Suppressor macrophage (primary cell): Measurements from ENCODE around the gene LHFPL5.

Experiments
- DNase-seq, 4 experiments: peaks; one replicate each; pipeline ENCODE4 v3.0.0-alpha.2; 2020 to 2022
- total RNA-seq, 17 experiments: gene quantifications; one replicate each; lab custom pipeline; 2026; ENCODE audit warnings: mixed read lengths in 6 of 17, inconsistent platforms in 3 of 17; lab: John Stamatoyannopoulos, UW

The LHFPL5 gene
- 0 to 4.6 (median 0) reads per million in 17 experiments for total RNA-seq

- peak; percentile 48 to 75 (median 68) for DNase-seq
These were observed at the start of gene LHFPL5 for GRCh38 chr6:35804996-35805736. Gene LHFPL5, plus strand, starts transcription at chr6:35805352. Its CDS starts 319 bp downstream, at chr6:35805671.

- DNase-seq, result peak in 3 of 4 experiments; percentile 11 to 40 (median 18)
These were observed 47.6 kb upstream of the LHFPL5 start for GRCh38 chr6:35757456-35758123.

- DNase-seq, result no peak
These were observed 45.7 kb upstream of the LHFPL5 start for GRCh38 chr6:35759426-35759825.

GRCh38 chr6:35765739-35766138 lies 39.4 kb upstream of the LHFPL5 start:
- DNase-seq, result no peak

GRCh38 chr6:35769211-35769610 lies 35.9 kb upstream of the LHFPL5 start:
- DNase-seq, result no peak

- no peak for DNase-seq
These were observed 33.9 kb upstream of the LHFPL5 start for GRCh38 chr6:35771343-35771627.

- no peak for DNase-seq
These were observed 30.9 kb upstream of the LHFPL5 start for GRCh38 chr6:35774116-35774794.

DNA sequence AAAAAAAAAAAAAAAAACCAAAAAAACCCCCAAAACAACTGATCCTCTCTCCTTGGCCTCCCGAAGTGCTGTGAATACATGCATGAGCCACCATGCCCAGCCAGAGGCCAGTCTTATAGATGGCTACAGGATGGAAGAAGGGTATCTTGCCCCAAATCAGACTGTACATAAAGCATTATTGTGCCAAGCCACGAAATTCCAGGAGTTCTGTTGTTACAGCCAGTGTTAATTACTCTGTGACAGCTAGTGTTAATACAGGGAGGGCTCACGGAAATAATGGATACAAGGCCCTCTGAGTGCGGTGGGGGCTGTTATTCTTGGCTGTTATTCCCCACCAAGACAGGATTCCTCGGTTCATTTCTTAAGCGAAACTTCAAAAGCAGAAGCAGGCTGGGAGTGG lies 30.1 kb upstream of the LHFPL5 start:
- DNase-seq, result no peak

DNA sequence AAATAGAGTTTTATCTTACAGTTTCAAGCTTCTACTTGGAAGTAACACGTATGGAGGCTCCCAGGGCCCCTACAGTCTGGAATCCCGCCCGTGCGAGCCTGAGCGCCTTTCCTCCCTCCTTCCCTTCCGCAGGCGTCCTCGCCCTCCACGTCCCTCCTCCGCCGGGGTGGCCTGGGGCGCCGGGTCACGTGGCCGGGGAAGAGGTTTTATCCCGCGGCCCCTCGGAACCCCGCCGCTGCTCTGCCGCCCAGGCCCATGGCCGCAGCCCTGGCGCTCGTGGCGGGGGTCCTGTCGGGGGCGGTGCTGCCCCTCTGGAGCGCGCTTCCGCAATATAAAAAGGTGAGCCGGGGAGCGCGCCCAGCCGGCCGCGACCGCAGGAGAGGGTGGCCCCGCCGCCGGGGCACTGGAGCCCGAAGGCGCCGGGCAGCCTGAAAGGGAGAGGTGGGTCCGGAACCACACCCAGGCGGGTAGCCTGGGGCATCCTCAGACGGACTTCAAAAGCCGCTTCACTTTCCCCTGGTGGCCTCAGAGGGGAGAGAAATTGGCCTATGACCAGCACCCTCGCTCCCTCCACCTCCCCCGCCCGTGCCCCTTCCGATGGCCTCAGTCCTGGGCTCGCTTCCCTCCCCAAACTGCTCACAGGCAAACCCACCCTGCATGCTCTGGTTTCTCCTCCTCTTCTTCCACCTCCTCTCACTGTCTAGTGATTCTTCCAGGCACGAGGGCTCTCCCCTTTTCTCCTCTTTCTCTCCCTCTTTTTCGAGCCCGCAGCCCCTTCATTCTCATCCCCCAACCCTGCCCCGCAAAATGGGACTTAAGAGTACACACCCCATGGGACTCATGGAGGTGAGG lies 28.6 kb upstream of the LHFPL5 start, which contains the start of gene CLPSL2:
Gene CLPSL2, plus strand, starts transcription at position 235 of the 852 bp plus-strand sequence. Its CDS starts 21 bp downstream, at position 256.
- peak in 3 of 4 experiments; percentile 15 to 43 (median 29) for DNase-seq

DNA sequence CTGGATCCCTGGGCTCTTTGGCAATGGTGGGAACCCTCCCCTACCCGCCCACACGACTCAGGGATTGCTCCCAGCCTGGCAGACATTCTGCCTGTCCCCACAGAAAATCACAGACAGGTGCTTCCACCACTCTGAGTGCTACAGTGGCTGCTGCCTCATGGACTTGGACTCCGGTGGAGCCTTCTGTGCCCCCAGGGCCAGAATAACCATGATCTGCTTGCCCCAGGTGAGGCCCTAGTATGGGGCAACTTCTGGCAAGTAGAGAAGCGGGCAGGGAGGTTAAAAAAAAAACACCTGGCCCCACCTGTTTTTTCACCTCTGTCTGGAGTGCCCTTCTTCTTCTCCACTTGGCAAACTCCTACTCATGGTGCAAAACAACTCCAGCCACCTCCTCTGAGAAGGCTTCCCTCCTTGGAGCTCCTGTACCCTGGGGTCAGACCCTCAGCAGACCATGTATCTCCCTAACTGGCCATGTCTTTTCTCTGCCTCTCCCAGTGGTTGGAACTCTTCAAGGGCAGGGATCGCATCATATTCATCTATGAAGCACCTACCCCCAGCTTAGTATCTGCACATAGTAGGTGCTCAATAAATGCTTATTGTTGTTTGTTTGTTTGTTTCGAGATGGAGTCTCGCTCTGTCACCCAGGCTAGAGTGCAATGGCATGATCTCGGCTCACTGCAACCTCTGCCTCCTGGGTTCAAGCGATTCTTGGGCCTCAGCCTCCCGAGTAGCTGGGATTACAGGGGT lies 27.6 kb upstream of the LHFPL5 start:
- no peak for DNase-seq

DNA sequence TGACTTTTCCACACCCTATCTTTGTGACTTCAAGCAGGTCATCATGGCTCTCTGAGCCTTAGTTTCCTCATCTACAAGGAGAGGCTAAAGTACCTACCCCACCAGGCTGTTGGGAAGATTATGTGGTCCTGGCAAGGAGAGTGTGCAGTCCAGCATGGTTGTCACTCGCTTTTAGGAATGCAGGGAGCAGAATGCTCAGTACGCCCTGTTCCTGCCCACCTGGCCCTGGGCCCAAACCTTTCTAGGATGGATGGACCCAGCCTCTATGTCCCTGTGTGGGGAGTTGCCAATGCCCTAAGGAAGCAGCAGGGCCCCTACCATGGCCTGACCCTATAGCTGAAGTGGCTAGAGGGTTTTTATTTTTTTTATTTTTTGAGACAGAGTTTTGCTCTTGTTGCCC lies 26.7 kb upstream of the LHFPL5 start:
- DNase-seq, result no peak

- no peak for DNase-seq
These were observed 24.4 kb upstream of the LHFPL5 start, which contains the start of gene CLPSL1 for GRCh38 chr6:35780719-35781118. Gene CLPSL1, plus strand, starts transcription at chr6:35781019. Its CDS starts 92 bp downstream, at chr6:35781111.

DNA sequence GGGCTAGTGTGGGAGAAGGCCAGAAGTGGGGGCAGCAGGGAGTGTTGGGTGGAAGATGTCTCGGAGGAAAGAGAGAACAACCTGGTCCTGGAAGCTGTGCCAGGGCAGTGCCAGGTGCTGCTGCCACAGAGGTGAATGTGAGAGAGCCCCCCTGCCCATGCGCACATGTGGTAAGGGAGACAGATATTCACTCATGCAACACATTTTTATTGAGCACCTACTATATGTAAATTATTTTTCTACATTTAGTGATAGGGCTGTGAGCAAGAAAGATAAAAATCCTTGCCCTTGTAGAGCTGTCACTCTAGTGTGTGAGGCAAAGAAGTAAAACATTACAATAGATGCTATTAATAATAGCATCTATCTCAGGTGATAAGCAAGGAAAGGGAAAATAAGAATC lies 23.9 kb upstream of the LHFPL5 start:
- no peak for DNase-seq

GRCh38 chr6:35782424-35782823 lies 22.7 kb upstream of the LHFPL5 start:
- no peak for DNase-seq

GRCh38 chr6:35784200-35784599 lies 21.0 kb upstream of the LHFPL5 start:
- DNase-seq, result no peak

GRCh38 chr6:35786272-35786671 lies 18.9 kb upstream of the LHFPL5 start:
- no peak for DNase-seq

DNA sequence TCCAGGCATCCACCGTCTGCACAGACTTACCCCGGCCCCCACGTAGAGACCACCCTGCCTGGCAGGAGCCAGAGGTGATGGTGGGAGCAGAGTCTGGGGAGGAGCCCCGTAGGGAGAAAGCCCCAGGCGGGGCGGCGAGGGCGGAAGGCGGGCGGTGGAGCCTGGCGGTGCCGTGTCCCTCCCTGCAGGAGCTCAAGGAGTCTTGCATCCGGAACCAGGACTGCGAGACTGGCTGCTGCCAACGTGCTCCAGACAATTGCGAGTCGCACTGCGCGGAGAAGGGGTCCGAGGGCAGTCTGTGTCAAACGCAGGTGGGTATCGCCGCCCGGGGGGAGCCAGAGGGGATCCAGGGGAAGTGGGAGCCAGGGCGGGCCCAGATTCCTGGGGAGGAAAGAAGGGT lies 18.3 kb upstream of the LHFPL5 start:
- no peak for DNase-seq

- DNase-seq, result no peak
These were observed 17.6 kb upstream of the LHFPL5 start for GRCh38 chr6:35787266-35788218.

DNA sequence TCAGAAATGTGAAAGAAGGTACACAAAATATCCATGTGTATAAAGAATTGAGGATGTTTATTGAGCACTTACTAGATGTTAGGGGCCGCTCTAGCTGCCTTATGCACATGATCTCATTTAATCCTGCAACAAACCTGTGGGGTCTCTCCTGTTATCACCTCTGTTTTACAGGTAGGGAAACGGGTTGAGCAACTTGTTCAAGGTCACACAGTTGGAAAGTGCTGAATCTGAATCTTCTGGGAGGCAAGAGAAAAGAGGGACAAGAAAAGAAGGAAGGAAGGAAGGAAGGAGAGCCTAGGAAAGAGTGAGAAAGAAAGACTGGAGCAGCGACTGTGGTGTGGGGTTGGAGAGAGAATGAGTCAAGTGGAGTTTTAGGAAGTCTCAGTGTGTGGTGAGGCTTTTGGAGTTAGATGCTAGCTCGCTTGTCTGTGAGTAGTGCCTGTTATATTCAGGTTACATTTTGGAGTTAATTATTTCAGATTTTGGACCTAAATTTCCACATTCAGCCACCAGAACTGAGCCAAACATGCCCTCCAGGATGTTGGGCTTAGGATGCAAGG lies 16.6 kb upstream of the LHFPL5 start:
- DNase-seq, result no peak

- no peak for DNase-seq
These were observed 14.5 kb upstream of the LHFPL5 start for GRCh38 chr6:35790683-35791082.
